Neural crest cell (in vitro differentiated cells): ENCODE data around the gene IMP4. TPM values are rescaled to one million over a fixed set of nuclear protein-coding genes. Genes with fewer than 3 reads are reported as not detected.

Experiments used
- DNase-seq: peaks from one replicate; pipeline ENCODE4 v3.0.0; 2021; ENCODE audit warnings: low read depth, mixed read lengths, low spot score
- H3K27ac Mint-ChIP-seq: one replicate; pipeline ENCODE4 v1.8.0; 2021; ENCODE audit warnings: mild to moderate bottlenecking, mixed read lengths; ENCODE audit not compliant: unreplicated experiment
- H3K27me3 Mint-ChIP-seq: 2 replicates; pipeline ENCODE4 v1.8.0; 2021; ENCODE audit warnings: low read depth, mild to moderate bottlenecking, mixed read lengths
- H3K36me3 Mint-ChIP-seq: 2 replicates; pipeline ENCODE4 v1.8.0; 2021; ENCODE audit warnings: low read depth, mild to moderate bottlenecking, mixed read lengths
- H3K4me1 Mint-ChIP-seq: 2 replicates; pipeline ENCODE4 v1.8.0; 2021; ENCODE audit warnings: mixed read lengths
- H3K4me3 Mint-ChIP-seq: one replicate; pipeline ENCODE4 v1.8.0; 2021; ENCODE audit warnings: mild to moderate bottlenecking, mixed read lengths
- H3K9me3 Mint-ChIP-seq: 2 replicates; pipeline ENCODE4 v1.8.0; 2021; ENCODE audit warnings: mixed read lengths
- CTCF ChIP-seq: fragments of 200-600 bp; sonication (generic); conservative IDR thresholded peaks from 2 replicates; pipeline ENCODE4 v1.5.0; 2021; ENCODE audit warnings: antibody characterized with exemption, mild to moderate bottlenecking
- total RNA-seq: library from RNA; stranded (reverse); gene quantifications from 2 replicates; pipeline ENCODE4 v1.2.1, GENCODE V29; 2021

IMP4 gene
- total RNA-seq, 1 donor from 2014 or later, result 62.1 TPM

DNA sequence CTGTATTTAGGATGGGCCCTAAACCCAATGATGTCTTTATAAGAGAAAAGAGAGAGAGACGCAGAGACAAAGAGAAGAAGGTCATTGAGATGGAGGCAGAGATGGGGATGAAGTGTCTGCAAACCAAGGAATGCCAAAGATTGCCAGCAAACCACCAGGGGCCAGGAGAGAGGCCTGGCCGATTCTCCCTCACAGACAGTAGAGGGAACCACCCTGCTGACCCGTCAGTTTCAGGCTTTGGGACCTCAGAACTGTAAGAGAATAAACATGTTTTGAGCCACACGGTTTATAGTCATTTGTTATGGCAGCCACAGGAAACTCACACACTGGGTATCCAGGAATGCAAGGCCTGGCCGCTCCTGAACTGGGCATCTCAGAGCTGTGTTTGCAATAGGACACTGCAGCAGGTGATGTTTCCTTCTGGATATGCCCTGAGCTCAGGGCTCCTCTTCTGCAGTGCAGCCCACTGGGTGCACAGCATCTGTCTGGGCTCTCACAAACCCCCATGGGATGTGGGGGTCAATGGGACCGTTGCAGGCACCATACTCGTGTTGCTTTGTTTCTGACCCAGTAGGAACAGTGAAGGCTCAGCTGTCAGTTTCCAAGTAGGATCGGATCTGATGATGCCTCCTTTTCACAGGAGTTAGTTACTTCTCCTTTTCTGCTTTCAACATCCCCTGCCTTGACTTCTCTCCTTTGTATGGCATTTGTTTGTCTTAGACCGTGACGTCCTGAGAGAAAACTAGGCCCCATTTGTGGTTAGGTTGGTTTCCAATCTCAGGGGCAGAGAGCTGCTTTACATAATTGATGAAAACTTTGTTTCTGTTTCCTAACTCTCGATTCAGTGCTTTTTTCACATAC, 34.0 kb downstream of the IMP4 start:
- H3K4me1 Mint-ChIP-seq, result peaks cover 14% of the 10 kb centered on the region
- peak; percentile 24 for TF ChIP-seq CTCF
- H3K27ac Mint-ChIP-seq, result no peak overlapping the region
- no peak for DNase-seq
- H3K27me3 Mint-ChIP-seq, result peaks cover under 1% of the 10 kb centered on the region
- no peaks in the 10 kb centered on the region for H3K9me3 Mint-ChIP-seq
- H3K36me3 Mint-ChIP-seq, result no peaks in the 10 kb centered on the region
- no peak overlapping the region for H3K4me3 Mint-ChIP-seq

- Mint-ChIP-seq H3K9me3 (no peaks in the 10 kb centered on the region), H3K27me3 (peaks cover 2% of the 10 kb centered on the region), H3K36me3 (no peaks in the 10 kb centered on the region), H3K4me1 (peaks cover 10% of the 10 kb centered on the region), H3K27ac (no peak overlapping the region), H3K4me3 (no peak overlapping the region)
- no peak for TF ChIP-seq CTCF
- DNase-seq, result no peak
These were observed 34.8 kb downstream of the IMP4 start for GRCh38 chr2:130377491-130377890.

DNA sequence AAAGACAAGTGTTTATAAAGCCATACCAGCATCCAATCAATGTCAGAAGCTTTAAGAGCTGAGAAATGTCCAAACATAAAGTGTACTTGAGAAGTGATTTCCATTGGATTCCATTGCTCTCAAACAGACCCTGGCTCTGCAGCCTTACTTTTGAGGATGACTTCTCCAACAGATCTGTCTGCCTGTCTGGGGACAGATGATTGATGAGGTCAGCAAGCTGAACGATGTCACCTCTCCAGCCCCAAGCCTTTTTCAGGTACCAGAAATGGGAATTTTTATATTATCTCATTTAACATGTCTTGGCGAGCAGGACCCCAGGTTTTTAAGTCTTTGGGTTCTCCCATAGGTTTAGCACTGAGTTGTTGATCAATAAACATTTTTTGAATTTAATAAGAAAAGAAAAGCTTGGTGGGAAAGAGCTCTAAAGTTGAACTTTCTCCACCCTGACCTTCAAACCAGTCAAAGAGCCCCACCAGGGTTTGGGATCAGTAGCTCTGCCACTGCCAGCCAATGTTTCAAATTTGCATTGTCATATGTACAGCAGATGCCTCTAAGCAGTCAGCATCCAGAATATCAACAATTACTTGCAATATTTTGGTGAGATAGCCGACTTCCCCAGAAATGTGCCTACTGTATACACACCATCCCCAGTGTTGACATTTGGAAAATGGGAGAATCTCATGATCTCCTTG, 35.7 kb downstream of the IMP4 start:
- H3K9me3 Mint-ChIP-seq, result no peaks in the 10 kb centered on the region
- peaks cover 7% of the 10 kb centered on the region for H3K4me1 Mint-ChIP-seq
- H3K27ac Mint-ChIP-seq, result no peak overlapping the region
- H3K4me3 Mint-ChIP-seq, result no peak overlapping the region
- H3K27me3 Mint-ChIP-seq, result peaks cover 2% of the 10 kb centered on the region
- no peaks in the 10 kb centered on the region for H3K36me3 Mint-ChIP-seq
- no peak for TF ChIP-seq CTCF
- no peak for DNase-seq

GRCh38 chr2:130378898-130379214, 36.2 kb downstream of the IMP4 start:
- Mint-ChIP-seq H3K36me3 (no peaks in the 10 kb centered on the region), H3K27me3 (peaks cover 2% of the 10 kb centered on the region), H3K4me3 (no peak overlapping the region), H3K9me3 (no peaks in the 10 kb centered on the region), H3K4me1 (peaks cover 1% of the 10 kb centered on the region), H3K27ac (no peak overlapping the region)
- no peak for TF ChIP-seq CTCF
- DNase-seq, result no peak

GRCh38 chr2:130380096-130380934, 37.6 kb downstream of the IMP4 start:
- no peaks in the 10 kb centered on the region for H3K36me3 Mint-ChIP-seq

More at GRCh38 chr2:130380096-130380934, 37.6 kb downstream of the IMP4 start:
- Mint-ChIP-seq H3K9me3 (no peaks in the 10 kb centered on the region), H3K4me3 (no peak overlapping the region), H3K4me1 (no peaks in the 10 kb centered on the region), H3K27ac (no peak overlapping the region), H3K27me3 (peaks cover 2% of the 10 kb centered on the region)
- TF ChIP-seq CTCF, result no peak
- no peak for DNase-seq
